HG03354 (cell line): ENCODE data around the gene BTBD3.

Source experiments
- ATAC-seq: cut with Tn5 transposase; IDR thresholded peaks from one replicate; pipeline ENCODE4 v1.9.1; 2021; ENCODE audit warnings: mild to moderate bottlenecking; ENCODE audit not compliant: unreplicated experiment, poor library complexity, severe bottlenecking

BTBD3 gene

GRCh38 chr20:11958855-11959254 lies 41.2 kb downstream of the BTBD3 start:
- ATAC-seq: no peak

GRCh38 chr20:11965602-11966001 lies 47.9 kb downstream of the BTBD3 start:
- no peak for ATAC-seq

- no peak for ATAC-seq
These were observed 48.5 kb downstream of the BTBD3 start for GRCh38 chr20:11966186-11966585.

GRCh38 chr20:11970243-11970836 lies 52.6 kb downstream of the BTBD3 start:
- no peak for ATAC-seq

- no peak for ATAC-seq
These were observed 54.8 kb downstream of the BTBD3 start for GRCh38 chr20:11972478-11972877.
